ENCODE data around the gene FAM3D. TPM values are rescaled to one million over a fixed set of nuclear protein-coding genes. Genes with fewer than 3 reads are reported as not detected.

The FAM3D gene
- polyA plus RNA-seq, 1 of the 3 experiments (the other 2 are of a cell fraction) = not detected

DNA sequence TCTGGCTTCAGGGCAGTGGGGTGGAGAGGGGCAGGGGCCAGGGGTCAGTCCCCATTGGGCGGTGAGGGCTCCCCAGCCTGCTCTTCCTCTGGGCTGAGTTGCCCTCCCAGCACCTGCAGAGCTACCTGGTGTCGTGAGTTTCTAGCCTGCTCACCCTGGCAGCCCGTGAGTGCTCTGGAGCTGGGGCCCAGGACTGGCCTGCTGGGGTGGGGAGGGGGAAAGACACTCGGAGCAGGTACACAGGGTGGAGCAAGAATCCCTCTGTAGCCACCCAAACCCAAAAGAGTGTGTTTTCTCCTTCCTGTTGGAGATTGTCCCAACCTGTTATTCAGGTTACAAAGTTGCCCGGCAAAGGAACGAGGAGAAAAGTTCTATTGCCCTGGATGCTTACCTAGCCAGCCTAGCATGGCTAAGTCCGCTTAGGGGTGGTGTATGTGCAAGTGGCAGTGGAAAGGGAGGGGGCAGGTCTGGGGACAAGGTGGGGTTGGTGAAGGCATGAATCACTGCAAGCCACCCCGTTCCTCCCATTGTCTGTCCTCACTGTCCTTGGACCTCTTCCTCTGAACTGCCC, 8.9 kb downstream of the FAM3D start:
- ChIA-PET POLR2A (no interaction called here), CTCF (interaction anchor here (1.1 kb wide), 1 partner anchor 91 kb away, joined by 3 read pairs; no protein-coding TSS in a partner anchor)
- Histone ChIP-seq H3K9ac (no peak overlapping the region), H3K4me2 (no peak overlapping the region), H2AFZ (ENCODE audit: low read depth) (no peak overlapping the region), H3K79me2 (ENCODE audit: insufficient read depth) (no peaks in the 10 kb centered on the region), H3K9me3 (no peaks in the 10 kb centered on the region), H4K20me1 (ENCODE audit: insufficient read depth) (no peaks in the 10 kb centered on the region), H3K4me3 (ENCODE audit: low read depth in 2 of 2, low read length in 1 of 2) (no peak overlapping the region), H3K4me1 (ENCODE audit: control insufficient read depth in 1 of 2, insufficient read depth in 2 of 2, low read depth in 1 of 2, low read length in 1 of 2) (no peaks in the 10 kb centered on the region), H3K9me2 (no peaks in the 10 kb centered on the region), H3K36me3 (replicated peaks in 1 of 2; ENCODE audit: control insufficient read depth in 1 of 2, insufficient read depth in 2 of 2, low read length in 1 of 2) (no peaks in the 10 kb centered on the region), H3F3A (replicated peaks; ENCODE audit: insufficient read depth) (no peaks in the 10 kb centered on the region), H3K27ac (ENCODE audit: low read depth in 2 of 2, low read length in 1 of 2) (no peak overlapping the region), H3K27me3 (ENCODE audit: insufficient read depth) (peaks cover 17% of the 10 kb centered on the region; the same call in 1 of the 2 replicates)
- TF ChIP-seq CHD2 (IDR thresholded peaks at IDR 0.05; ENCODE audit: low read length, partially characterized antibody) (no peak), MEF2A (IDR thresholded peaks at IDR 0.05; ENCODE audit: borderline replicate concordance, low read depth) (no peak), SMC3 (IDR thresholded peaks at IDR 0.05; ENCODE audit: low read depth, low read length) (no peak), TEAD4 (IDR thresholded peaks at IDR 0.05; ENCODE audit: borderline replicate concordance, insufficient read depth) (no peak), TAF1 (IDR thresholded peaks at IDR 0.05; ENCODE audit: borderline replicate concordance, low read depth, low read length) (no peak), JUND (IDR thresholded peaks at IDR 0.05) (no peak), REST (IDR thresholded peaks at IDR 0.05; ENCODE audit: low read depth, low read length) (no peak), TCF12 (IDR thresholded peaks at IDR 0.05) (no peak), ELF1 (IDR thresholded peaks at IDR 0.05) (no peak), POLR2AphosphoS5 (IDR thresholded peaks at IDR 0.05; ENCODE audit: low read depth, low read length) (no peak), GATA2 (CRISPR knock-in tag; IDR thresholded peaks at IDR 0.05) (no peak), ZBTB33 (IDR thresholded peaks at IDR 0.05; ENCODE audit: borderline replicate concordance, low read depth) (no peak)
- TF ChIP-seq, protein P1, sequence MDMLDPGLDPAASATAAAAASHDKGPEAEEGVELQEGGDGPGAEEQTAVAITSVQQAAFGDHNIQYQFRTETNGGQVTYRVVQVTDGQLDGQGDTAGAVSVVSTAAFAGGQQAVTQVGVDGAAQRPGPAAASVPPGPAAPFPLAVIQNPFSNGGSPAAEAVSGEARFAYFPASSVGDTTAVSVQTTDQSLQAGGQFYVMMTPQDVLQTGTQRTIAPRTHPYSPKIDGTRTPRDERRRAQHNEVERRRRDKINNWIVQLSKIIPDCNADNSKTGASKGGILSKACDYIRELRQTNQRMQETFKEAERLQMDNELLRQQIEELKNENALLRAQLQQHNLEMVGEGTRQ (IDR thresholded peaks at IDR 0.05; ENCODE audit: borderline replicate concordance, low read depth, low read length) = no peak
- TF ChIP-seq, protein P2, sequence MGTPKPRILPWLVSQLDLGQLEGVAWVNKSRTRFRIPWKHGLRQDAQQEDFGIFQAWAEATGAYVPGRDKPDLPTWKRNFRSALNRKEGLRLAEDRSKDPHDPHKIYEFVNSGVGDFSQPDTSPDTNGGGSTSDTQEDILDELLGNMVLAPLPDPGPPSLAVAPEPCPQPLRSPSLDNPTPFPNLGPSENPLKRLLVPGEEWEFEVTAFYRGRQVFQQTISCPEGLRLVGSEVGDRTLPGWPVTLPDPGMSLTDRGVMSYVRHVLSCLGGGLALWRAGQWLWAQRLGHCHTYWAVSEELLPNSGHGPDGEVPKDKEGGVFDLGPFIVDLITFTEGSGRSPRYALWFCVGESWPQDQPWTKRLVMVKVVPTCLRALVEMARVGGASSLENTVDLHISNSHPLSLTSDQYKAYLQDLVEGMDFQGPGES (IDR thresholded peaks at IDR 0.05; ENCODE audit: low read depth, low read length) = no peak
- WGBS (ENCODE audit: low lambda C conversion rate) = 51% methylated on average over 6 of the region's 8 CpGs
- no peak for DNase-seq

Measured in SK-N-SH (cell line).